Keratinocyte (primary cell): ENCODE measurements around the gene DACH1. TPM values are rescaled to one million over a fixed set of nuclear protein-coding genes. Genes with fewer than 3 reads are reported as not detected.

ENCODE experiments used
- DNase-seq: peaks from one replicate; pipeline ENCODE4 v3.0.0-alpha.2; 2011; ENCODE audit warnings: low read depth, missing footprints, low spot score
- FAIRE-seq: peaks from 2 replicates; lab custom pipeline; 2011; peaks lifted over from hg19 to GRCh38; lab: Jason Lieb, UNC
- H2AFZ ChIP-seq: 2 replicates; pipeline ENCODE4 v1.6.0; 2012; ENCODE audit warnings: low read length, control low read depth, inconsistent platforms; ENCODE audit not compliant: control insufficient read depth
- H3K27ac ChIP-seq: 2 replicates; pipeline ENCODE4 v1.5.1; 2011; ENCODE audit warnings: low read length; ENCODE audit not compliant: control insufficient read depth, insufficient read depth
- H3K27me3 ChIP-seq: 3 replicates; pipeline ENCODE4 v1.6.0; 2011; ENCODE audit warnings: low read length; ENCODE audit not compliant: control insufficient read depth, insufficient read depth; ENCODE audit errors: extremely low read depth
- H3K36me3 ChIP-seq, 2 experiments: 2 replicates in 1 of 2; 3 replicates in 1 of 2; pipeline ENCODE4 v1.5.1; 2011; ENCODE audit warnings: low read length in 2 of 2, mild to moderate bottlenecking in 1 of 2; ENCODE audit not compliant: control insufficient read depth in 2 of 2, insufficient read depth in 2 of 2; ENCODE audit errors: extremely low read depth in 1 of 2
- H3K4me1 ChIP-seq: 3 replicates; pipeline ENCODE4 v1.5.1; 2011; ENCODE audit warnings: low read length; ENCODE audit not compliant: control insufficient read depth, insufficient read depth; ENCODE audit errors: extremely low read depth
- H3K4me2 ChIP-seq: 3 replicates; pipeline ENCODE4 v1.6.0; 2011; ENCODE audit warnings: low read depth, low read length; ENCODE audit not compliant: control insufficient read depth, insufficient read depth; ENCODE audit errors: extremely low read depth
- H3K4me3 ChIP-seq, 3 experiments: fragments of 200-600 bp in 1 of 3; sonication (generic) in 1 of 3; 2 replicates in 2 of 3; 3 replicates in 1 of 3; pipeline ENCODE4 v1.5.1; 2011 to 2016; ENCODE audit warnings: low read length in 3 of 3, mild to moderate bottlenecking in 3 of 3, control low read depth in 2 of 3, inconsistent platforms in 1 of 3, low read depth in 1 of 3, mixed read lengths in 1 of 3, mixed run types in 1 of 3, moderate library complexity in 1 of 3; ENCODE audit not compliant: control insufficient read depth in 2 of 3, insufficient read depth in 2 of 3; ENCODE audit errors: extremely low read depth in 1 of 3
- H3K79me2 ChIP-seq: 2 replicates; pipeline ENCODE4 v1.6.0; 2012; ENCODE audit warnings: low read length; ENCODE audit not compliant: control insufficient read depth, insufficient read depth
- H3K9ac ChIP-seq: 3 replicates; pipeline ENCODE4 v1.6.0; 2011; ENCODE audit warnings: low read length; ENCODE audit not compliant: control insufficient read depth, insufficient read depth; ENCODE audit errors: extremely low read depth
- H3K9me1 ChIP-seq: 3 replicates; pipeline ENCODE4 v1.6.0; 2011; ENCODE audit warnings: low read length; ENCODE audit not compliant: control insufficient read depth, insufficient read depth; ENCODE audit errors: extremely low read depth
- H3K9me3 ChIP-seq: 2 replicates; pipeline ENCODE4 v1.5.1; 2012; ENCODE audit warnings: low read depth, low read length; ENCODE audit not compliant: control insufficient read depth
- H4K20me1 ChIP-seq: 3 replicates; pipeline ENCODE4 v1.6.0; 2011; ENCODE audit warnings: low read length; ENCODE audit not compliant: control insufficient read depth, insufficient read depth; ENCODE audit errors: extremely low read depth
- CTCF ChIP-seq, 3 experiments: IDR thresholded peaks in 1 of 3; conservative IDR thresholded peaks in 1 of 3; optimal IDR thresholded peaks in 1 of 3; 2 replicates in 2 of 3; 3 replicates in 1 of 3; pipeline versions ENCODE3 to v1.5.1; 2011; ENCODE audit warnings: low read length in 3 of 3, mild to moderate bottlenecking in 3 of 3, moderate library complexity in 2 of 3, control low read depth in 1 of 3, inconsistent platforms in 1 of 3; ENCODE audit not compliant: insufficient read depth in 2 of 3; ENCODE audit errors: extremely low read depth in 1 of 3
- EZH2 ChIP-seq: IDR thresholded peaks from one replicate; pipeline ENCODE4 v1.6.1; 2012; ENCODE audit warnings: inconsistent platforms, mild to moderate bottlenecking, low read length, moderate library complexity
- dilution Hi-C: fragments of 300-500 bp; cut with MboI; formaldehyde crosslinking; loops from one replicate; pipeline ENCODE4 v1.7.0; 2020; ENCODE audit warnings: low sequenced_read_pairs; ENCODE audit not compliant: extremely low pct_ligation_motif_present
- polyA plus RNA-seq, 5 experiments: library from polyadenylated mRNA; depleted of rRNA in 3 of 5; stranded (reverse) in 3 of 5; stranded (forward) in 1 of 5; unstranded in 1 of 5; fragments of >200 nt; gene quantifications; 1 replicate in 1 of 5; 2 replicates in 3 of 5; 3 replicates in 1 of 5; pipeline versions ENCODE4 v1.2.1 to v1.2.3, GENCODE V29; 2011 to 2012; ENCODE audit warnings: missing spikeins in 2 of 5, low read depth in 1 of 5, low replicate concordance in 1 of 5

DACH1 gene
- polyA plus RNA-seq, 1 donor (not counting 4 experiments of a cell fraction or from before 2014, with no cell fraction given): not detected

GRCh38 chr13:71879808-71880344 is 12.9 kb upstream of the DACH1 start:
- Histone ChIP-seq H3K79me2 (no peaks in the 10 kb centered on the region), H4K20me1 (no peaks in the 10 kb centered on the region), H3K9me3 (no peaks in the 10 kb centered on the region), H3K9ac (no peak overlapping the region), H3K36me3 (no peaks in the 10 kb centered on the region), H3K4me3 (no peak overlapping the region), H3K9me1 (no peaks in the 10 kb centered on the region), H2AFZ (no peak overlapping the region), H3K4me1 (no peaks in the 10 kb centered on the region), H3K27ac (no peak overlapping the region), H3K27me3 (no peaks in the 10 kb centered on the region), H3K4me2 (no peak overlapping the region)
- FAIRE-seq: no peak
- TF ChIP-seq CTCF (optimal IDR thresholded peaks at IDR 0.05 in 1 of 3, IDR thresholded peaks at IDR 0.05 in 1 of 3, conservative IDR thresholded peaks at IDR 0.05 in 1 of 3; ENCODE audit: extremely low read depth in 1 of 3, insufficient read depth in 2 of 3, low read length in 3 of 3): no peak
- TF ChIP-seq EZH2: no peak
- dilution Hi-C loops: no loop called here
- no peak for DNase-seq

DNA sequence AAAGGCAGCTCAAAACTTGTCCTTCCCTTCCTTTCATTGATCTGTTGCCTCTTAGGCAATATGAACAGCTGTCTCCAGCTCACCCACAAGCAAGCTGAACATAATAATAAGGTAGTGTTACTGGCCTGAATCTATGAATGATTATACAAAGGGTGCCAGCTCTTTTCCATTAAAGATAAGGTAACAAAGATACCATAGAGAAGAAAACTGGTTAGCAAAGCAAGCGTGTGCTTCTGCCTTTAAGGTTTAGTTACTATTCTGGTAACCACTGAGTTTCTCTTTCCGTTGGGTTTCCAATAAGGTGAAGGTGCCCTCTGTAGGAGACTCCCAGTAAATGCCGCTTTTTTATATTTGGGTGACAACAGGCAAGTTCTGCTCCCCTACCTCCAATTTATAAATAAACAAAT is 12.1 kb upstream of the DACH1 start:
- no peaks in the 10 kb centered on the region for H3K9me1 ChIP-seq

More for the DNA sequence above, 12.1 kb upstream of the DACH1 start:
- H3K9ac ChIP-seq: no peak overlapping the region
- H3K27ac ChIP-seq: no peak overlapping the region
- H3K4me2 ChIP-seq: peak overlapping the region; percentile 13
- H3K4me1 ChIP-seq: no peaks in the 10 kb centered on the region
- H3K4me3 ChIP-seq: peak overlapping the region in 1 of 3 experiments; percentile 17
- no peak for TF ChIP-seq EZH2
- peak; percentile 25 to 39 (median 37) for TF ChIP-seq CTCF (optimal IDR thresholded peaks at IDR 0.05 in 1 of 3, IDR thresholded peaks at IDR 0.05 in 1 of 3, conservative IDR thresholded peaks at IDR 0.05 in 1 of 3; ENCODE audit: extremely low read depth in 1 of 3, insufficient read depth in 2 of 3, low read length in 3 of 3)
- H2AFZ ChIP-seq: peak overlapping the region; percentile 64
- dilution Hi-C loops: no loop called here
- no peaks in the 10 kb centered on the region for H3K9me3 ChIP-seq
- no peak for DNase-seq
- no peaks in the 10 kb centered on the region for H3K79me2 ChIP-seq
- no peaks in the 10 kb centered on the region for H4K20me1 ChIP-seq
- H3K36me3 ChIP-seq: no peaks in the 10 kb centered on the region
- H3K27me3 ChIP-seq: no peaks in the 10 kb centered on the region
- no peak for FAIRE-seq
